ENCODE measurements around the gene ZNF189. TPM values are rescaled to one million over a fixed set of nuclear protein-coding genes. Genes with fewer than 3 reads are reported as not detected.

ZNF189 gene
- total RNA-seq, 4 donors from 2014 or later: 22.3 to 24.7 (median 24.2) TPM

DNA sequence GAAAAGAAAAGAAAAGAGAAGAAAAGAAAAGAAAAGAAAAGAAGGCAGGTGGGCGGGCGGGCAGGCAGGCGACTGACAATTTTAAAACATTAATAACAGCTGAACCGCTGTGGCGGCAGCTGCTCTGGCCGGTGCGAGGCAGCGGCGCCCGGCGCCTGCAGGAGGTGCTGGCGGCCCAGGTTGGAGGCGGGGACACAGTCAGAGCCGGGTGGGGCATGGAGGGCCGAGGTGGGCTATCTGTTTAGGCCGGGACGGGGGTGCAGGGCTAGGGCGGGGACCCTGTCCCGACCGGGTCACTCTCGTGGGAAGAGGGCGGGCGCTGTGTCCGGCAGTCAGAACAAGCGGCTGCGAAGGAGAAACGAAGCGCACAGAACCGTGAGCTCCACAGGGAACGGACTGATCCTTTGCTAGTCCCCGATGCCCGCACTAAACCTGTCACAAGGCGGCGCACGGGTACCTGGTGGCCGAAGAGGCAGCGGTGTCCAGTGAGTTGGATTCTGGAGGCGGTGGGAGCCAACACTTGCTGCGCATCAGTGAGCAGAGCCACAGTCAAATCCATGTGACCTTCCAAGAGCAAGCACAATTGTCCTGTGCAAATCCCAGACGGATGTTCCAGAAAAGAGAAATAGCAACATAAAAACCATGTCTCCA, 50.5 kb downstream of the ZNF189 start:
- H3K27ac ChIP-seq: peak overlapping the region in 2 of 4 donors; percentile 44 to 73
- H3K27me3 ChIP-seq: no peaks in the 10 kb centered on the region
- WGBS, 2 donors: 1 to 3% methylated on average over 33 to 37 of the region's 40 CpGs
- peak overlapping the region; percentile 30 to 69 (median 54) for H3K4me3 ChIP-seq
- H3K4me1 ChIP-seq: peaks cover 0 to 8% (median 1%) of the 10 kb centered on the region in 4 donors
- no peak for TF ChIP-seq EP300 (IDR thresholded peaks at IDR 0.05)
- no peak for TF ChIP-seq POLR2A (IDR thresholded peaks at IDR 0.05)
- TF ChIP-seq, protein P1, sequence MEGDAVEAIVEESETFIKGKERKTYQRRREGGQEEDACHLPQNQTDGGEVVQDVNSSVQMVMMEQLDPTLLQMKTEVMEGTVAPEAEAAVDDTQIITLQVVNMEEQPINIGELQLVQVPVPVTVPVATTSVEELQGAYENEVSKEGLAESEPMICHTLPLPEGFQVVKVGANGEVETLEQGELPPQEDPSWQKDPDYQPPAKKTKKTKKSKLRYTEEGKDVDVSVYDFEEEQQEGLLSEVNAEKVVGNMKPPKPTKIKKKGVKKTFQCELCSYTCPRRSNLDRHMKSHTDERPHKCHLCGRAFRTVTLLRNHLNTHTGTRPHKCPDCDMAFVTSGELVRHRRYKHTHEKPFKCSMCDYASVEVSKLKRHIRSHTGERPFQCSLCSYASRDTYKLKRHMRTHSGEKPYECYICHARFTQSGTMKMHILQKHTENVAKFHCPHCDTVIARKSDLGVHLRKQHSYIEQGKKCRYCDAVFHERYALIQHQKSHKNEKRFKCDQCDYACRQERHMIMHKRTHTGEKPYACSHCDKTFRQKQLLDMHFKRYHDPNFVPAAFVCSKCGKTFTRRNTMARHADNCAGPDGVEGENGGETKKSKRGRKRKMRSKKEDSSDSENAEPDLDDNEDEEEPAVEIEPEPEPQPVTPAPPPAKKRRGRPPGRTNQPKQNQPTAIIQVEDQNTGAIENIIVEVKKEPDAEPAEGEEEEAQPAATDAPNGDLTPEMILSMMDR (IDR thresholded peaks at IDR 0.05): peak; percentile 56 to 70 (median 62)
- no peaks in the 10 kb centered on the region for H3K9me3 ChIP-seq
- peak; percentile 19 to 33 for DNase-seq (ENCODE audit: low spot score in 2 of 2)
- H3K36me3 ChIP-seq: no peaks in the 10 kb centered on the region

DNA sequence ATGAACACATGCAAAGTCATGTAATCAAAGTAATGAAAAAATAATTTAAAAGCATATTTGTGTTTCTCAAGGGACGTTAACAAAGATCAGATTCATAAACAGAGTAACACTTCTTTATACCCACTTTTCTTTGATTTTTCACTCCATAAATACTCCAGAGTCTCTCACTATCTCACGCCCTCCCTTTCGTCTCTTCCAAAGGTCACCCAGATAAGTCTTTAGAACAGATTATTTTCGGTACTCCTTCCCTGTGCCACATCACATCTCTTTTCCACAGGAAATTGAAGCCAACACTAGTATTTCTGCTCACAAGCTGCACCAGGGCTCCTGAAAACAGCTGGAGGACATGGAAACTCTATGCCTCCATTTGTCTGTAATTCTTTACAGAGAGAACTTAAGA, 52.3 kb downstream of the ZNF189 start:
- TF ChIP-seq, protein P1 (IDR thresholded peaks at IDR 0.05): no peak
- no peak for TF ChIP-seq POLR2A (IDR thresholded peaks at IDR 0.05)
- TF ChIP-seq EP300 (IDR thresholded peaks at IDR 0.05): no peak
- H3K36me3 ChIP-seq: no peaks in the 10 kb centered on the region
- H3K9me3 ChIP-seq: no peaks in the 10 kb centered on the region
- peaks cover 0 to 8% (median 1%) of the 10 kb centered on the region in 4 donors for H3K4me1 ChIP-seq
- H3K4me3 ChIP-seq: no peak overlapping the region
- 56 to 61% methylated on average over 4 of the region's 4 CpGs for WGBS, 2 donors
- no peaks in the 10 kb centered on the region for H3K27me3 ChIP-seq
- no peak overlapping the region for H3K27ac ChIP-seq
- no peak for DNase-seq (ENCODE audit: low spot score in 2 of 2)

DNA sequence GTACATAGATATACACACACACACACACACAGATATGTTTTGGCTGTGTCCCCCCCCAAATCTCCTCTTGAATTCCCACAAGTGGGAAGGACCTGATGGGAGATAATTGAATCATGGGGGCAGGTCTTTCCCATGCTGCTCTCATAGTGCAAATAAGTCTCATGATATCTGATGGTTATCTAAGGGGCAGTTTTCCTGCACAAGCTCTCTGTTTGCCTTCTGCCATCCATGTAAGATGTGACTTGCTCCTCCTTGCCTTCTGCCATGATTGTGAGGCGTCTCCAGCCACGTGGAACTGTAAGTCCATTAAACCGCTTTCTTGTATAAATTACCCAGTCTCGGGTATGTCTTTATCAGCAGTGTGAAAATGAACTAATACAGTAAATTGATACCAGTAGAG, 52.8 kb downstream of the ZNF189 start:
- Histone ChIP-seq H3K9me3 (no peaks in the 10 kb centered on the region), H3K27me3 (no peaks in the 10 kb centered on the region), H3K4me3 (no peak overlapping the region), H3K4me1 (peaks cover 0 to 8% (median 1%) of the 10 kb centered on the region in 4 donors), H3K36me3 (no peaks in the 10 kb centered on the region), H3K27ac (no peak overlapping the region)
- TF ChIP-seq EP300 (IDR thresholded peaks at IDR 0.05): no peak
- TF ChIP-seq, protein P1 (IDR thresholded peaks at IDR 0.05): no peak
- no peak for TF ChIP-seq POLR2A (IDR thresholded peaks at IDR 0.05)
- DNase-seq (ENCODE audit: low spot score in 2 of 2): no peak
- 94% methylated on average over 4 of the region's 4 CpGs for WGBS, 2 donors

DNA sequence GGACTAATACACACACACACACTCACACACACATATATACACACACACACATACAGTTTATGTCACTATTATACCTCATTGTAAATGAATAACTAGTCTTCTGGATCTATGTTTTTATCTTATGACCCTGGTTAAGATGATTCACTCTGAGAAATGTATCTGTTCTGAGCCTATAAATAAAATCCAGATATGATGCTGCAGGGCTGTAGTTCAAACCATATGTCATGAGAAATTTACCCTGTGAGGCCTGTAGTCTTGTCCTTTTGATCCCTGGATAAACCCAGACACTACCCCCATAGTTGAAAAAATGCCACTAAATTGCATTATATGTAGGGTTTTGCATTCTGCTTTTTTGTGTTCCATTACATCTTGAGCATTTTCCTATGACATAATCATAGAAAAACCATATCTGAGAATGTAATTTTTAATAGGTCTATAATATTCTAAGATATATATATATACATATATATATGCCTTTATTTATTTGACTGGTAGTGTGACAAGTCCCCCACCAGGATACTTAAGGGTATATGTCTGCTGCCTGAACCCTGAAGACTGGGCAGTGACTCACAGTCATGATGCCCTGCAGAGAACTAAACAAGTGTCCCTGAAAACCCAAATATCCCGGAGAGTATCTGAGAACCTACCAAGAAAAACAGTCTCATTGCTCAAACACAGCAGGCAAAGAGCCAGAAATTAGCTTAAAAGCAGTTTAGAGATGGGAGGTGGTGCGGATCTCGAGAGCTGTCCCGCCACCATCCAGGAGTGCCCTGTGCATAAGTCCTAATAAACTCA, 55.3 kb downstream of the ZNF189 start:
- Histone ChIP-seq H3K36me3 (no peaks in the 10 kb centered on the region), H3K27ac (no peak overlapping the region), H3K4me1 (peaks cover 0 to 3% (median 0%) of the 10 kb centered on the region in 4 donors), H3K9me3 (no peaks in the 10 kb centered on the region), H3K4me3 (no peak overlapping the region), H3K27me3 (no peaks in the 10 kb centered on the region)
- DNase-seq (ENCODE audit: low spot score in 2 of 2): no peak
- TF ChIP-seq, protein P1 (IDR thresholded peaks at IDR 0.05): no peak
- TF ChIP-seq EP300 (IDR thresholded peaks at IDR 0.05) (no peak), POLR2A (IDR thresholded peaks at IDR 0.05) (no peak)
- WGBS, 2 donors: 75 to 87% methylated on average over 4 of the region's 4 CpGs

DNA sequence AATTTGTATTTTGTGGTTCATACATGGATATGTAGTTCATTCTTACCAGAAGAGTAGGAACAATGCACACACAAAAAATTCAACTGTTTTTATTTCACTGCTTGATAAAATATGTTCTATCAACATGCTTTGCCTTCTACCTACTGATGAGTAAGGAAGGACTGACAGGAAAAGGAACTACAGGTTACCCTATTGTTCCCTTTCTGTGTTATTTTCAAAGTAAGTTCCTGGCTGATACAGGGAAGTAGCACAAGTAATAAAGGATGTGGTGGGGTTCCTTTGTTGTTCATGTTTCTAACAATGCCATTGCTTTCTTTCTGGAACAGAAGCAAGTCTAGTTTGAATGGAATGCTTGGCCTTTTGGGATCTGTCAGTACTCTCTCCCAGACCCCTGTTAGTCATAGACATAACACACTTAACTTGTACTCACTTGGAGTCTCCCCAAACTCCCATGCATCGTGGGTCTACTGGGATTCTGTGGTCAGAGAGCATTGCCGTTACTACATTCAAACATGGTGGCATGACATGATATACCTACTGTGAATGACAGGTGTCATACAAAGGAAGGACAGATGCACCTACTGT, 57.1 kb downstream of the ZNF189 start:
- no peak overlapping the region for H3K4me3 ChIP-seq
- no peak overlapping the region for H3K27ac ChIP-seq
- no peak for DNase-seq (ENCODE audit: low spot score in 2 of 2)
- no peaks in the 10 kb centered on the region for H3K9me3 ChIP-seq
- H3K4me1 ChIP-seq: no peaks in the 10 kb centered on the region
- H3K27me3 ChIP-seq: no peaks in the 10 kb centered on the region
- WGBS, 2 donors: 31 to 60% methylated on average over 2 of the region's 2 CpGs
- H3K36me3 ChIP-seq: no peaks in the 10 kb centered on the region
- no peak for TF ChIP-seq EP300 (IDR thresholded peaks at IDR 0.05)
- TF ChIP-seq, protein P1 (IDR thresholded peaks at IDR 0.05): no peak
- TF ChIP-seq POLR2A (IDR thresholded peaks at IDR 0.05): no peak

Data from tibial nerve (tissue), 4 donors.